GM12873 (cell line): Measurements from ENCODE around the gene PLCB2.
A peak's percentile ranks its signal among the peaks of the same experiment; 100 is the strongest.

Source experiments
- TF ChIP-seq, protein P1 (sequence below): IDR thresholded peaks from 2 replicates; pipeline ENCODE4 v1.5.1; 2012; ENCODE audit warnings: low read depth, mild to moderate bottlenecking, moderate library complexity, low read length, control low read depth; ENCODE audit not compliant: insufficient read depth; ENCODE audit errors: missing control alignments

PLCB2 gene

DNA sequence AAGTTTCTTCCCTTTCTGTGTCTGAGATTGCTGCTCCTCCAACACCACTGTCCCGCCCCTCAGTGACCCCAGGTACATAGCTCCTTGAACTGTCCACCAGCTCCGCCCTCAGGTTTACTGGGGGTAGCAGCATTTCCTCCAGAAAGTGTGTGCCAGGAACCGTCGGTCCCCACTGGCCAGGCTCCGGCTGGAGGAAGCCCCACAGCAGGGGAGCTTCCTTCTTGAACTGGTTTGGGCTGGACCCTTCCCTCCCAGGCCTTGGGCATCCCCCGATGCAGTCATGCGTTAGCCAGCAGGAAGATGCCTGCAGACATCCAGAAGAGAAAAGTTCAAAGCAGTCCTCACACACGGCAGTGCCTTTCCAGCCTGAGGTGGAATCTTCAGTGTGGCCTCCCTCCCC lies 49.2 kb downstream of the PLCB2 start:
- TF ChIP-seq, protein P1, sequence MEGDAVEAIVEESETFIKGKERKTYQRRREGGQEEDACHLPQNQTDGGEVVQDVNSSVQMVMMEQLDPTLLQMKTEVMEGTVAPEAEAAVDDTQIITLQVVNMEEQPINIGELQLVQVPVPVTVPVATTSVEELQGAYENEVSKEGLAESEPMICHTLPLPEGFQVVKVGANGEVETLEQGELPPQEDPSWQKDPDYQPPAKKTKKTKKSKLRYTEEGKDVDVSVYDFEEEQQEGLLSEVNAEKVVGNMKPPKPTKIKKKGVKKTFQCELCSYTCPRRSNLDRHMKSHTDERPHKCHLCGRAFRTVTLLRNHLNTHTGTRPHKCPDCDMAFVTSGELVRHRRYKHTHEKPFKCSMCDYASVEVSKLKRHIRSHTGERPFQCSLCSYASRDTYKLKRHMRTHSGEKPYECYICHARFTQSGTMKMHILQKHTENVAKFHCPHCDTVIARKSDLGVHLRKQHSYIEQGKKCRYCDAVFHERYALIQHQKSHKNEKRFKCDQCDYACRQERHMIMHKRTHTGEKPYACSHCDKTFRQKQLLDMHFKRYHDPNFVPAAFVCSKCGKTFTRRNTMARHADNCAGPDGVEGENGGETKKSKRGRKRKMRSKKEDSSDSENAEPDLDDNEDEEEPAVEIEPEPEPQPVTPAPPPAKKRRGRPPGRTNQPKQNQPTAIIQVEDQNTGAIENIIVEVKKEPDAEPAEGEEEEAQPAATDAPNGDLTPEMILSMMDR: no peak

DNA sequence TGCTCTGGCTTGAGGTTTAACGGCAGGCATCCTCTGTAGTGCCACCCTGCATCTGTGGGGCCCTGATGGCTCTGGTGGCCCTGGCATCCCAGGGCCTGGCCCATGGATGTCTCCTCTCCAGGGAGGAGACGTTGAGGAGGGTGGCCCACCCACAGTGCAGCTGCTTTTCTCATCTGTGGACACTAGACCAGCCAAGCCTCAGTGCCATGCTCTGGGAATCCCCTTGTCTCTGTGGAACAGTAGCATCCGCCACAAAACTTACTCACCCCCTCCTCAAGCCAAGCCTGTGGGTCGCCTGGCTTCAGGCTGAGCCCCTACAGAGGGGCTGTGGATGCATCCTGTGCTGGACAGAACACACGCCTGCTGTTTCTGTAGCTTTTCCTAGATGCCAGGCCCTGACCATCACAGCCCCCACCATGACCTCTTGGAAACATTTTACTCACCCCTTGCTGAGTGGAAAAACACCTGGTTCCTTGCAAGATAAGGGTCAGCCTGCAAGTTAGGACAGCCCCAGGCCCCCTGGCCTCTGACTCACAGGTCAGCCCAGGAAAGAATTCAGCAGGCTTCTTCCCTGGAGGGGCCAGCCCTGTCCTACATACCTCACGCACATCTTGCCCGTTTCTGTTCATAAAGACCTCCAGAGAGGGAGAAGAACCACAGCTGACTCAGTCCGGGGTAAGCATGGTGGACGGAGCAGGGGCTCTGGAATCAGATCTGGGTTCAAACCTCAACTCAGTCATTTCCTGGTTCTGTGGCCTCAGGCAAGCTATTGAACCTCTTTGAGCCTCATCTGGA lies 49.9 kb downstream of the PLCB2 start:
- TF ChIP-seq, protein P1: no peak

DNA sequence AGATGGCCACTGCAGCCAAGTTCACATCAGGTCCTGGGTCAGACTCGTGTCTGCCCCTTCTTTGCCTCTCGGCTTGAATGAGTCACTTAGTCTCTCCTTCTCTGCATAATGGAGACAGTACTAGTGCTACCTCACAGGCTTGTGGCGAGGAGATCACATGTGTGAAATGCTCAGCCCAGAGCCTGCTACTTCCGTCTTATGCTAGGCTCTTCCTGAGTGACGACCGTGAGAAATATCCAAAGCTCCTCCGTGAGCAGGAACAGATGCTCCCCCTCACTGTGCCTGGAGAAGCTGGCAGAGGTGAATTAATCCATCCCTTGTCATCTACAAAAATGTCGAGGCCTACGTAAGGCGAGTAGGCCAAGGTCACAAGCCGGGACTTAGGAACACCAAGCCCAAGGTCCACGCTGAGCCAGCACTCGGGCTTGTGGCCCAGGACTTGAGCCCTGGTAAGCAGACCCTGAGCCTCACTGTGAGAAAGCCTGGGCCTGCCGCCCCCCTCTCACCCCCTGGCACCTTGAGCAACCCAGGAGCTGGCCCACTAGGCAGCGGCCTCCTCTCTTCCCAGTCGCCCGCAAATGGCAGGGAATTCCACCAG lies 51.0 kb downstream of the PLCB2 start:
- TF ChIP-seq, protein P1: no peak

DNA sequence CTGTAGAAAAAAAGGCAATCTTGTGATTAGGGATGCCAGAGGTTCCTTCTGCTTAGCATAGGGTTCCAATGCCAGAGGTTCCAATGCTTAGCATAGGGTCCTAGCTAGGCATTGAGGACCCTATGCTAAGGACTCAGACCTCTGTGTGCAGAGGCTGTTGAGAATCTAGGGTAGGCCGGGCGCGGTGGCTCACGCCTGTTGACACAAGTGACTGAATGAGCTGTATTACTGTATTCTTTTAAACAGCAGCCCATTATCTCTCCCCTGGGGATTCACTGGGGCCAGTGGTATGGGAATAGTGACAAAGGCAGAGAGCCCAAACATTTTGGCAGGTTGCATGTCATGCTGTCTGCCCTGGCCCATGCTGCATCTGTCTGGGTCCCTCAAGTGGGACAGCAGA lies 52.7 kb downstream of the PLCB2 start:
- TF ChIP-seq, protein P1: no peak

DNA sequence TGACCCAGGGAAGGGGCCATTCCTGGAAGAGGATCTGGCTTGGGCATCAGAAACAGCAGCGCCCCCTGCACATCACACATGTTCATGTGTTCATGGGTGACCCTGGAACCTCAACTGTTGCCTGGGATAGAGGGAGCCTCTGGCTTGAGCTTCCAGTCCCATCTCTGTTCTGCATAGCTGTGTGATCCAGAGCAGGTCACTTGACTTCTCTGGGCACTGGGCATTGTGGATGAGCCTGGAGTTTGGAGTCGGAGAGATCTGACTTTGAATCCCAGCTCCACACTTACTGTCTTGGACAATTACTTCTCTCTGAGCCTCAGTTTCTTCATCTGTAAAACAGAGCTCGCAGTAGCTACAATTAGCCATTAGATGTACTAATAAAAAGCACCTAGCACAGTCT lies 53.3 kb downstream of the PLCB2 start:
- TF ChIP-seq, protein P1: peak; percentile 10

DNA sequence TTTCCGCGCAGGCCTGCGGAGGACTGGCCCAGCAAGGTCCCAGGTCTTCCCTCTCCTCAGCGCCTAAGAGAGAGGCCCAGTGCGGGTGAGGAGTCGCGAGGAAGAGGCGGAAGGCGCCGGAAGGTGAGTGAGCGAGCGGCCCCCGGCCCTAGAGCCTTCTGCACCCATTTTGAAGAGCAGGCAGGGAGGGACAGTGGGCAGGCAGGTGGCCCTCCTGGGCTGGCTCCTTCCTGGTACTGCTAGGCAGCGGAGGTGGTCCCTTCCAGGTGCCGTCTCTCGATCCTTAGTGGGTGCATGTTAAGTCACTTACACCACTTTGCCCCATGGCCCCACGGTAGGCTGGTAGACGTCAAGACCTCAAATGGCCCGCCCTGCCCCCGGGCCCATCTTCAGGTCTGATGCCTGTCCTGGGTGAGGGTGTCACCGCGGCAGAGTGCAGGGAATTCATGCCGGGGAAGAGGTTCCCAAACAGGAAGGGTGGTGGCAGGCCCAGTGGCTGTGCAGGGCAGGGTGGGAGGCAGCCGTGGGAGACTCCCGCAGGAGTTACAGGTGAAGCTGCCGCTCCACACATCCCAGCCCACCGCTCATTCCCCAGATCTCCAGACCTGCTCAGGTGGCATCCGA lies 54.5 kb downstream of the PLCB2 start:
- TF ChIP-seq, protein P1: no peak

DNA sequence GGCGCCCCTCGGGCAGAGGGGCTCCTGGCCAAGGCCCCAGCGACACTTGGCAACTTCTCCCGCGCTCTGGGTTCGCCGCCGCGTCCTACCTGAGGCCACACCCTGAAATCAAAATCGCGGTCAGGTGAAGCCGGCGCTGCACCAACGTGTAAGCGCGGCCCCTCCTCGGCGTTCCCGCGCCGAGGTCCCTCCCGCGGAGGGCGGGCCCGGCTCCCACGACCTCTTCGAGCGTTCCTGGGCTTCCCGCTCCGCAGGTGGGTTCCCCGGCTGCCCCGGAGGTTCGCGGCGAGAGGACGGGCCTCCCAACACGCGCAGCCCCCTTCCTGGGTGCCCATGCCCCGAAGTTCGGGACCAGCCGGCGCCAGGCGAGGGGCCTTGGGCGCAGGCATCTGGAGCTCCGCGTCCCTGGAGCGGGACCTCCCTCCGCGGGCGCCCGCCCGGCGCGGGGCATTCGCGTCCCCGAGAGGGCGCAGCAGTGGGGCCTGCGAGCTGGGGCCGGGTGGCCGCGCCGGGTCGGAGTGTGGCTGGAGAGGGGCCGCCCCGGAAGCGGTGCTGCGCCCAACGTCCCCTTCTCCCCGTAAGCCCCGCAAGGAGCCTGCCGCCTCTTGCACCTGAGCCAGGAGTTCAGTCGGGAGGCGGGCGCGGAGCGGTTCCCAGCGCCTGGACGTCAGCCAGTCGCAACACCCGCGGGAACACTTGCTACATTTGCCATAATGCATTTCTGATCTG lies 55.1 kb downstream of the PLCB2 start:
- TF ChIP-seq, protein P1: no peak
